Fibroblast of skin of right biceps (primary cell): ENCODE measurements around the gene HARS2.
"Not testable (repeated sequence)": the region's sequence is repeated elsewhere in the genome, so short reads cannot be mapped to it uniquely, and the experiment has no call there.

ENCODE experiments used
- DNase-seq: peaks from one replicate; pipeline ENCODE4 v3.0.0-alpha.2; 2013

HARS2 gene

GRCh38 chr5:140700177-140701144 is 9.2 kb downstream of the HARS2 start, which contains the start of gene ZMAT2:
ZMAT2 (plus strand) TSS chr5:140700447; CDS start chr5:140700461, 14 bp downstream.
- peak; percentile 97 for DNase-seq

GRCh38 chr5:140707812-140708211 is 16.6 kb downstream of the HARS2 start:
- DNase-seq: no peak

- DNase-seq: not testable (repeated sequence)
These were observed 17.5 kb downstream of the HARS2 start for GRCh38 chr5:140708787-140709186.

DNA sequence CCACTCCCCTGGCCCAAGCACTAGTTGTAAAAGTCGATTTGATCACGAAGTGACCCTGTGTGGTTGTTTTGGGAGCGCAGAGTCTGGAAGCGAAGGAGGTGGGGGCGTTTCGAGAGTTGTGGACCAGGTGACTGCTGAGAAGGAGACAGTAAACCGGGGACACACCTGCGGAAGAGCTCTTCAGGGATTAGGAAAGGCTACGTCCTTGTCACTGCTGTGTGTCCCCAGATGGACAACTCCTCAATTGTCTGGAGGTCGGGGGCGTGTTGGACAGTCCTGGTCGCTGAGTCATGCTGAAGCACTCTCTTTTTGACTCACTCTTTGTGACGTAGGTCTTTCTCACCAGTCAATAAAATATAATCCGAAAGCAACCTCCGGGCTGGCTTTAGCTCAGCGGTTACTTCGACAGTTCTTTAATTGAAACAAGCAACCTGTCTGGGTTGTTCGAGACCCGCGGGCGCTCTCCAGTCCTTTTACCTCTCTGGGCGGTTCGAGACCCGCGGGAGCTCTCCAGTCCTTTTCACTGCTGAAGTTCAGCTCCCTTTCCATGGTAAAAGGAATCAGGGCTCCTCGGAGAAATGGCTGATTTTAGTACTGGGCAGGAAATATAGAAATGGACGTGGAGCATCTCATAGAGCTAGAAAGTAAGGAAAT is 19.8 kb downstream of the HARS2 start:
- peak; percentile 98 for DNase-seq

DNA sequence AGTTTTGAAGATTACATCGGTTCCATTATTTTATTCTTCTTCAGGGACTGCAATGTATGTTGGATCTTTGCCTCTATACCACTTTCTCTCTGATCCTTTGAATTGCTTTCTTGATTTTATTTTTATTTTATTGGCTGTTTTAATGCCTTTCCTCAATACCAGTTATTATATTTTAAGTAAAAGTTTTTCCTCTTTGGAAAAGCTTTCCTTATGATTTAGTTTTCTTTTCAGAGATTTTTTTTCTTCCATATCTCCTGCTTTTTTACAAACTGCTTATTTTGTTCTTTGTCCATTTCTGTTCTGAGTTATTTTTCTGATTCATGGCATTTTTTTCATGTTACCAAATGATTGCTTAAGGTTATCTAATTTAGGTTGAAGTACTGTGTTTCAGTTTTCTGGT is 20.5 kb downstream of the HARS2 start:
- DNase-seq: no peak

- no peak for DNase-seq
These were observed 22.4 kb downstream of the HARS2 start for GRCh38 chr5:140713562-140714094.

GRCh38 chr5:140716238-140716637 is 25.0 kb downstream of the HARS2 start:
- DNase-seq: not testable (repeated sequence)

DNA sequence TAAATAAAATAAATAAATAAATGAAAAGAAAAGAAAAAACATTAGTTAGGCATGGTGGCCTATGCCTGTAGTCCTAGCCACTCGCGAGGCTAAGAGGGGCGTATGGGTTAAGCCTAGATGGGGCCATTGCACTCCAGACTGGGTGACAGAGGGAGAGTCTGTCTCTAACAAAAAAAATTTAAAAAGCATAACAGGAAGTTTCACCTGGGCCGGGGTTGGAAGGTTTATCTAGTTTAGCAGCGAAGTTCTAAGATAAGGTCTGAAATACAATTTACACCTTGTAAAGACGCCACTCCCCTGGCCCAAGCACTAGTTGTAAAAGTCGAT is 27.0 kb downstream of the HARS2 start:
- DNase-seq: no peak

- not testable (repeated sequence) for DNase-seq
These were observed 29.5 kb downstream of the HARS2 start for GRCh38 chr5:140720738-140721137.

DNA sequence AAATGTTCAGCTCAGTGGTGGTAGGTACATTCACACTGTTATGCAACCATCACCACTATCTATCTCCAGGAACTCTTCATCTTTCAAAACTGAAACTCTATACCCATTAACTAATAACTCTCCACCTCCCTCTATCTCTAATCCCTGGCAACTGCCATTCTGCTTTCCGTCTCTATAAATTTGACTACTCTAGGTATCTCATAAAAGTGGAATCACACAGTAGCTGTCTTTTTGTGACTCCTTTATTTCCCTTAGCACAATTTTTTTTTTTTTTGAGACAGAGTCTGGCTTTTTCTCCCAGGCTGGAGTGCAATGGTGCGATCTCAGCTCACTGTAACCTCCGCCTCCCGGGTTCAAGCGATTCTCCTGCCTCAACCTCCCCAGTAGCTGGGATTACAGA is 30.1 kb downstream of the HARS2 start:
- not testable (repeated sequence) for DNase-seq

DNA sequence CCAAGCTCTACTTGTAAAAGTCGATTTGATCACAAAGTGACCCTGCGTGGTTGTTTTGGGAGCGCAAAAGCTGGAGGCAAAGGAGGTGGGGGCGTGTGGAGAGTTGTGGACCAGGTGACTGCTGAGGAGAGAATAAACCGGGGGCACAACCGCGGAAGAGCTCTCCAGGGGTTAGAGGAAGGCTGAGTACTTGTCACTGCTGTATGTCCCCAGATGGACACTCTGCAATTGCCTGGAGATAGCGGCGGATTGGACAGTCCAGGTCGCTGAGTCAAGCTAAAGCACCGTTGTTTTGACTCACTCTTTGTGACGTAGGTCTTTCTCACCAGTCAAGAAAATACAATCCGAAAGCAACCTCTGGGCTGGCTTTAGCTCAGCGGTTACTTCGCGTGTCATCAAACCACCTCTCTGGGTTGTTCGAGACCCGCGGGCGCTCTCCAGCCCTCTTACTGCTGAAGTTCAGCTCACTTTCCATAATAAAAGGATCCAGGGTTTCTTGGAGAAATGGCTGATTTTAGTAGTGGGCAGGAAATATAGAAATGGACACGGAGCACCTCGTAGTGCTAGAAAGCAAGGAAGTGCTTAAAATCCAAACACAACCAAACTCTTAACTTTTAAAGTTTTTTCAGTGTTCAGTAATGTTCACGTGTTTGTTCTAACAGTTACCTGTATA is 34.7 kb downstream of the HARS2 start:
- peak; percentile 93 for DNase-seq

GRCh38 chr5:140733098-140733497 is 41.8 kb downstream of the HARS2 start:
- no peak for DNase-seq

- DNase-seq: no peak
These were observed 43.1 kb downstream of the HARS2 start for GRCh38 chr5:140734354-140734753.

- no peak for DNase-seq
These were observed 46.2 kb downstream of the HARS2 start for GRCh38 chr5:140737486-140737885.

GRCh38 chr5:140741967-140742366 is 50.7 kb downstream of the HARS2 start:
- no peak for DNase-seq
